Inferior parietal cortex (tissue), 1 donor: ENCODE data around the gene STAG1.
"Not testable (repeated sequence)": the region's sequence is repeated elsewhere in the genome, so short reads cannot be mapped to it uniquely, and the experiment has no call there.

Experiments
- DNase-seq: peaks from one replicate; pipeline ENCODE4 v3.0.0-alpha.2; 2016; ENCODE audit errors: extremely low spot score

Gene STAG1

DNA sequence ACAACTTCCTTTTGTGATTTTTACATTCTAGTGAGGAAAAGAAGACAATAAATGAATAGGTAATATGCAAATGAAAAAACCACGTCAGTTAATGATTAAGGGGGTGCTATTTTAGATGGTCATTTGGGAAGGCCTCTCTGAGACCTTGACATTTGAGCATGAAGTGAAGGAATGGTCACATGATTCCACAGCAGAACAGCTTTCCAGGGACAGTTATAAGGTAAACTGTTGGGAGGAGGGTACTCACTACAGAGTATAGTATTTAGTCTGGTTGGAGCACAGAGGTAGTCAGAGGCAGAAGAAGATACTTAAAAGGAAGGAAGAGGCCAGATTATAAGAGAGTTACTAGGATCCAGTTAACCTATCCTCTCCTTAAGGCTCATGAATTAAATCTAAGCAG lies 246.5 kb downstream of the STAG1 start:
- no peak for DNase-seq

GRCh38 chr3:136503056-136503455 lies 249.1 kb downstream of the STAG1 start:
- DNase-seq = no peak

DNA sequence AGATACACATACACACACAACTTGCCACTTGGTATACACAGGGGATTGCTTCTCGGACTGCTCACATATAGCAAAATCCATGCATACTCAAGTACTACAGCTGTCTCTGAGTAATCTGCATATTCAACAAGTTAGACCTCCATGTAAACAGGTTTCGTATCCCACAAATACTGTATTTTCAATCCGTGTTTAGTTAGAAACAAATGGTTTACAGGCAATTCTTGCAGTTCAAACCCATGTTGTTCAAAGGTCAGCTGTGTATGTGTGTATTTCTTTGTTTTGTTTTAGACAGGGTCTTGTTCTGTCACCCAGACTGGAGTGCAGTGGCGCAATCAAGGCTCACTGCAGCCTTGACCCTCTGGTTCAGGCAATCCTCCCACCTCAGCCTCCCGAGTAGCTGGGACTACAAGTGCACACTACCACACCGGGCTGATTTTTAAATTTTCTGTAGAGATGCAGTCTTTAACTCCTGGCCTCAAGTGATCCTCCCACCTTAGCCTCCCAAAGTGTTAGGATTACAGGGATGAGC lies 253.2 kb downstream of the STAG1 start:
- DNase-seq = no peak

DNA sequence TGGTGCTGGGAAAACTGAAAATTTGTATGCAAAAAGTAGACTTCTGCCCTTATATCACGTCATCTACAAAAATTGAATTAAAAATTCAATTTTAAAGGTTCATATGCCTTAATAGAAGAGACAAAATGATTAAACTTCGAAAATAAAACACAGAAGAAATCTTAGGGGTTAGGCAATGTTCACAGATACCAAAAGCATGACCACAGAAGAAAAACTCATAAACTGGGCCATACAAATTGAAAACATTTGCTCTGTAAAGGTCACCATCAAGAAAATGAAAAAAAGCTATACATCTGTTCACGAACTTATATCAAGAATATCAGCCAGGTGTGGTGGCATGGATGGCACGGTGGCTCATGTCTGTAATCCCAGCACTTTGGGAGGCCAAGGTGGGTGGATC lies 257.0 kb downstream of the STAG1 start:
- DNase-seq = no peak

GRCh38 chr3:136490646-136491405 lies 261.4 kb downstream of the STAG1 start:
- no peak for DNase-seq

GRCh38 chr3:136485777-136486176 lies 266.4 kb downstream of the STAG1 start:
- DNase-seq = no peak

DNA sequence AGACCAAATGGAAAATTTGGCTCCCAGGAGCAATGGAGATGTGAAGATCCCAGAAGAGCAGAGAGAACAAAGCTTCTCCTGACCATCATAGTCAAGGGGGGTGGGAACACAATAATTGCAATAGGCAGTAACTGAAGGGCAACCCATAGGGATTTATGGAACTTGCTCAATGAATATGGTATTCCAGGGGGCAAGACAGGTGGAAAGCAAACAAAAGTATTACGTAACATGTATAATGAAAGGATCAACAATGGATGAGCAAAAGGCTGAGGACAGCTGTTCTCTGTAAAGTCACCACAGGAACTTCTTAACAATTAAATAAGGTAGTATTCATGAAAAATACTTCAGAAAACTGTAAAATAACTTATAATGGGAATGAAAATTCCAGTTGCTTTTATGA lies 275.9 kb downstream of the STAG1 start:
- DNase-seq = no peak

DNA sequence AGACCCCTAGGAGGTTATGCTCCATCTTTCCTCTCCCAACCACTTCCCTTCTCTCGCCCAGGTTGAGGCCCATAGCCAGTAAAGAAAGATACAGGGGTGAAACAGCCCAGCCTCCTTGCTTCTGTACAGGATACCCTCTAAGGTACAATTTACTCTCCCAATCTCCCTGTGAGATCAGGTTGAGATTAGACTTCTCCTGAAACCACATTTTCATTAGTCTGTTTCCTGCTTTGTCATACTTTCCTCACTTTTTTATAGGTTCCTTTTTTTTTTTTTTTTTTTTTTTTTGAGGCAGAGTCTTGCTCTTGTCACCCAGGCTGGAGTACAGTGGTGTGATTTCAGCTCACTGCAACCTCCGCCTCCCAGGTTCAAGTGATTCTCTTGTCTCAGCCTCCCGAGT lies 277.3 kb downstream of the STAG1 start:
- not testable (repeated sequence) for DNase-seq

- no peak for DNase-seq
These were observed 278.4 kb downstream of the STAG1 start for GRCh38 chr3:136473716-136474326.

GRCh38 chr3:136465296-136465695 lies 286.9 kb downstream of the STAG1 start:
- no peak for DNase-seq

DNA sequence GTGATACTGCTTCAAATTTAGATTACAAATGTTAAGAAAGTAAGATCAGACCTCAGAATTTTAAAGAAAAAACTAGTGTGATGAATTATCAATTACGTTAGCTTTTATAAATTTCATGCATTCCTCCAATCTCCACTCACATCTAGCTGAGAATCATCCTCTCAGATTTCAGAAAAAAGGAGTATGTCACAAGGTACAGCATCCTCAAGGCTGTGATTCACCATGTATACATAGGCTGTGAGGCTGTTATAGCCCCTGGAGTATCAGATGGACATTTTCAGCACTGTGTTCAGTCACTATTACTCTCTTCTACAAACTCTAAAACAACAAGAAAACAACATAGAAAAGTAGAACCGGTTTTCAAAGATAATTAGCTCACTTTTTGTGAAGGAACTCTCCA lies 287.7 kb downstream of the STAG1 start:
- peak; percentile 22 for DNase-seq

GRCh38 chr3:136463170-136463569 lies 289.0 kb downstream of the STAG1 start:
- DNase-seq = no peak

GRCh38 chr3:136457793-136458192 lies 294.4 kb downstream of the STAG1 start:
- DNase-seq = no peak

DNA sequence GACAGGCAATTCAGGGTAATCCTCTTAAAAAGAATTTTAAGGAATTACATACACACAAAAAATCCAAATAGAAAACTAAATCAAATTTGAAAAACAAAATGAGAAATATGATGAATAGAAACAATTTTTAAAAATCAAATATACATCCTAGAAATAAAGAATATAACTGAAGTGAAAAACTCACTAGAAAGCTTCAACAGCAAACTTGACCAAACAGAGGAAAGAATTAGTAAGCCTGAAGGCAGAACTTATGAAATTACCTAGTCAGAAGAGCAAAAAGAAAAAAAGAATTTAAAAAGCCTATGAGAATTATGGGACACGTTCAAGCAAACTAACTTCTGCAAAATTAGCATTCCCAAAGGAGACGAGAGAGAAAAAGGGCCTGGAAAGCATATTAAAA lies 296.0 kb downstream of the STAG1 start:
- DNase-seq = no peak

DNA sequence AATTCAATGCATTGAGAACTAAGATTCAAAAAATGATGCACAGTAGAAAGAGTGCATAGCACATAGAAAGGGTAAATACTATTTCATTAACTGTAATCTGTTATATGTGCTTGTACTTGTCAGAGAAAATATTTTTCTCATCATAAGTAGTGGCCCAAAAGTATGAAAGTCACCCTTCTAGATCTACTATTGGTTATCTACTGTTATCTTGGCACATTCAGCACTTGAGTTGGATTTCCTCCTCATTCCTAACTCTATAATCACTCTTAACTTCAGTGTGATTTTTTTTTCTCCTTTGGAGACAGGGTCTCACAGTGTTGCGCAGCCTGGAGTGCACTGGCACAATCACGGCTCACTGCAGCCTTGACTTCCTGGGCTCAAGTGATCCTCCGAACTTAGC lies 307.6 kb downstream of the STAG1 start:
- DNase-seq = no peak

DNA sequence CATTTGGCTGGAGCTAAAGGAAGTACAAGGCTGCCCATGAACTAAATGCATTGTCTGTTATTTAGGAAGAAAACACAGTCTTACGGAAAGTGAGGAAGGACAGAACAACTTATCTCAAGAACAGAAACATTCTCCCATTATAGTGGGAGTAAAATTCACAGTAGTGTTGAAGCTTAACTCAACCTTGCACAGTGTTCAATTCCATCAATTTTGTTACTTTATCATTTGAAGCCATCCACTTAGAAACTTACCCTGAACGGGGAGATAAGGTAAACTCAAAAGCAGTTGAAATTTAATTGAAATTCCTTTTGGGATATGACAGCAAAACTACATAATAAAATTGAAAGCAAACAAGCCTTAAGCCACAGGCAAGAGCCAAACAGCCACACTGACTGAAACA lies 315.1 kb downstream of the STAG1 start:
- DNase-seq = no peak

- no peak for DNase-seq
These were observed 317.7 kb downstream of the STAG1 start for GRCh38 chr3:136434429-136434828.

GRCh38 chr3:136432685-136433084 lies 319.5 kb downstream of the STAG1 start:
- no peak for DNase-seq

DNA sequence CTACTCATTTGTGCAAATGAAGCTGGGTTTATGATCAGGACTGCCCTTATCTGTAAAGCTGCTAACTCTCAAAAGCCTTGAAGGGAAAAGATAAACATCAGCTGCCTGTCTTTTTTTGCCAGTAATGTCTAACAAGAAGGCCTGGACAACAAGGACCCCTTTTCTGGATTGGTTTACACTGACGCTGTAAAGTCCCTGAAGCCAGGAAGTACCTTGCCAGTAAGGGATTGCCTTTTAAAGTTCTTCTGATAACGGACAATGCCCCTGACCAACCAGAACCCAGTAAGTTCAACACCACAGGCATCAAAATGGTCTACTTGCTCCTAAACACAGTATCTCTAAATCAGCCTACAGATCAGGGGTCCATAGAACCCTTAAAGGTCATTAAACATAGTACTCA lies 324.0 kb downstream of the STAG1 start:
- no peak for DNase-seq

- no peak for DNase-seq
These were observed 324.9 kb downstream of the STAG1 start for GRCh38 chr3:136427236-136427635.

GRCh38 chr3:136414476-136414875 lies 337.7 kb downstream of the STAG1 start:
- no peak for DNase-seq

DNA sequence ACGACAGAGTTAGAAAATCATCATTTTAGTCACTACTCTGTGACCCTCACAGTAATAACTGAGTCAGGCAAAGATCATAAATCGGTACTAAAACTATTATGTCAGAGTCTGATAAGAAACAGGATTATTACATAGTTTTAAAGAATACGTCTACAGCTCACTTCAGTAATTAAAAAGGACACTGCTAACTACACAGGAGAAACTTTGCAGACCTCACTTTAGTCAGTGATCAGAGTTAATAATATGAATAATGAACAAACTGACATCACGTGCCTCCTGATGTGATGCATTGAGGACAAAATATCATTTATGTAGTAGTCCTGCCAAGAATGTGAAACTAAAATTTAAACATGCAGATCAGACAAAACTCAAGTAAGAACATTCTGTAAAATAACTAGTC lies 339.9 kb downstream of the STAG1 start:
- DNase-seq = no peak

DNA sequence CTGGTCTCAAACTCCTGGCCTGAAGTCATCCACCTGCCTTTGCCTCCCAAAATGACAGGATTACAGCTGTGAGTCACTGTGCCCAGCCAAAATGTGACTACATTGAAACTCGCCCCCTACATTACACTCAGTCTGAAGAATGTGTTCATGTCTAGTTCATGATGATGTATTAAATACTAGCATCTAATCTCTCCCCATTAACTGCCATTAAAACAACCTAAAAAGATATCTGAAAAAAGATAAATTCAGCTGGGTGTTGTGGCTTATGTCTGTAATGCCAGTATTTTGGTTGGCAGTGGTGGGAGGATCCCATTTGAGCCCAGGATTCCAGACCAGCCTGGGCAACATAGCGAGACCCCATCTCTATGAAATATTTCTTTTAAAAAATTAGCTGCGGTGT lies 342.6 kb downstream of the STAG1 start:
- no peak for DNase-seq
